ENCODE data around the gene ARHGAP26.
"Not testable (repeated sequence)": the region's sequence is repeated elsewhere in the genome, so short reads cannot be mapped to it uniquely, and the experiment has no call there.

Gene ARHGAP26

DNA sequence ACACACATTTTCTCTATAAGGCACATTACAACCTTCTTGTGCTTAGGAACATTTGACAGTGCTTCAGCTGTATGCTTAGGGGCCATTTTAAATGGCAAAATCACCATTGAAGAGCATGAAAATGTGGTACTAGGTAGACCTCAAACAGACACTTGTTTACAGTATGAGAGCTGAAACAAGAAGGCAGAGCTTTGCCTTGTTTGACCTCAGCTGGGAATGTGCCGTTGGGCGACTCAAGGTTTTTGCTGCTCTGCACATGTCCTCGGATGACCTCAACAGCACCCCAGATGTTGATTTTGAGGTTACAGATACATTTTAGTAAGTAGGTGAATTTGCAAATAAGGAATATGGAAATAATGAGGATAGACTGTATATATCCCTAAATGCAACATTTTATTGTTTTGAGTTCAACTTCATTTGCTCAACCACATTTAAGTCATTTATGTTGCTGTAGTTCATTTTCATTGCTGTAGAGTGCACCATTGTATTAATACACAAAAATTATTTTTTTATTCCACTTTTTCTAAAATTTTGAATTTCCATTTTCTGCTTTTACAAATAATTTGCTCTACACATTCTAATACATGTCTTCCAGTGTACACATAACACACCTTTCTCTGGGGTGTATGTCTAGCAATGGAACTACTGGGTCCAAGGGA, 426.6 kb downstream of the ARHGAP26 start:
- DNase-seq (ENCODE audit: low spot score): no peak
- FAIRE-seq: no peak

GRCh38 chr5:143197260-143197656, 427.1 kb downstream of the ARHGAP26 start:
- no peak for FAIRE-seq

GRCh38 chr5:143198332-143198731, 428.2 kb downstream of the ARHGAP26 start:
- FAIRE-seq: no peak

More at GRCh38 chr5:143197260-143197656, 427.1 kb downstream of the ARHGAP26 start:
- no peak for DNase-seq (ENCODE audit: low spot score)

DNA sequence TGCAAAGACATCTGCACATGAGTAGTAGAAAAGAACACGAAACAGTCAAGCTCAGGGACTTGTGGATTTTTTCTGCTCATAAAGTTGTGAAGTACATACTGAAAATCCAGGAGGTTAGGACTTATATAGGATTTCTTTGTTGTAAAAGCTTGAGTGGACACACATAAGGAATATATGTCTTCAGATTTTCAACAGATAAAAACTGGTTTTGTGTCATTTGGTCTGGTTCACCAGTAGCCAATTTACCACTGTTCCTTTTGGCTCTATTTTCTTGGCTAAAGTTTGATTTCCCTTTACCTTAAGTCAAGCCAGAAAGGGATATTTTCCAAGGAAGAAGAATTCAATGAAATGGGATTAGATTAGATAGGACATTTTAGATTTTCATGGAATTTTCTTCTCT, 429.0 kb downstream of the ARHGAP26 start:
- DNase-seq (ENCODE audit: low spot score): no peak
- FAIRE-seq: no peak

More at GRCh38 chr5:143198332-143198731, 428.2 kb downstream of the ARHGAP26 start:
- DNase-seq (ENCODE audit: low spot score): no peak

GRCh38 chr5:143199843-143200242, 429.7 kb downstream of the ARHGAP26 start:
- no peak for DNase-seq (ENCODE audit: low spot score)
- no peak for FAIRE-seq

DNA sequence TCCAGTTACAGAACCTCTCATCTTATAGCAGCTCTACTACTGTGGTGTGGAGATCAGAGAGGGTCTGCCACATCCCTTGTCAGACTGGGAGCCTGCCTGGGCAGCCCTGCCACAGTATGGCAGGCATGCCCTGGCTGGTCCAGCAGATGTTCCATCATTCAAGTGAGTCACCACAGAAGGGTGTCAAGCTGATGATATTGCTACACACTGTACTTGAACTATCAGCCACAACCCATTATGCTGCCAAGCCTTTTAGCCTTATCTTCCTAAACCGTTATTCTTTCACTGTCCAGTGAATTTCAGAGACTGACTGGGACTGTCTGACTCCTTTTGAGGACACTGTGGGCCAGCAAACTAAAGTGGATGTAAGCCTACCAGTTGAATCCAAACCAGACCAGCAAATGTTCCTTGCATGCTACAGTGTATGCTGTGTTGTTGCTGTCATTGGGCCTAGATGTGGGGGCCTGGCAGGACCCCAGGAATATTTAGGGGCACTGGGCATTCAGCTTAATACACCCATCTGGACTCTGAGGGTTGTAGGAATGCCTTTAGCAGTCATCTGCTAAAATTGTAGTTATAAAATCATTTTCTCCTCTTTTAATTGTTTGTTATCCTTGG, 430.7 kb downstream of the ARHGAP26 start:
- peak; percentile 86 for DNase-seq (ENCODE audit: low spot score)
- FAIRE-seq: peak; percentile 93

- DNase-seq (ENCODE audit: low spot score) (no peak), FAIRE-seq (no peak)
Measured at GRCh38 chr5:143201589-143201988, 431.4 kb downstream of the ARHGAP26 start.

DNA sequence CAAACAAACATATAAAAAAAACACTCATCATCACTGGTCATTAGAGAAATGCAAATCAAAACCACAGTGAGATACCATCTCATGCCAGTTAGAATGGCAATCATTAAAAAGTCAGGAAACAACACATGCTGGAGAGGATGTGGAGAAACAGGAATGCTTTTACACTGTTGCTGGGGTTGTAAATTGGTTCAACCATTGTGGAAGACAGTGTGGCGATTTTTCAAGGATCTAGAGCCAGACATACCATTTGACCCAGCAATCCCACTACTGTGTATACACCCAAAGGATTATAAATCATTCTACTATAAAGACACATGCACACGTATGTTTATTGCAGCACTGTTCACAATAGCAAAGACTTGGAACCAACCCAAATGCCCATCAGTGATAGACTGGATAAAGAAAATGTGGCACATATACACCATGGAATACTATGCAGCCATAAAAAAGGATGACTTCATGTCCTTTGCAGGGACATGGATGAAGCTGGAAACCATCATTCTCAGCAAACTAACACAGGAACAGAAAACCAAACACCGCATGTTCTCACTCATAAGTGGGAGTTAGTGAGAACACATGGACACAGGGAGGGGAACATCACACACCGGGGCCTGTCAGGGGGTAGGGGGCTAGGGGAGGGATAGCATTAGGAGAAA, 433.3 kb downstream of the ARHGAP26 start:
- FAIRE-seq: not testable (repeated sequence)

DNA sequence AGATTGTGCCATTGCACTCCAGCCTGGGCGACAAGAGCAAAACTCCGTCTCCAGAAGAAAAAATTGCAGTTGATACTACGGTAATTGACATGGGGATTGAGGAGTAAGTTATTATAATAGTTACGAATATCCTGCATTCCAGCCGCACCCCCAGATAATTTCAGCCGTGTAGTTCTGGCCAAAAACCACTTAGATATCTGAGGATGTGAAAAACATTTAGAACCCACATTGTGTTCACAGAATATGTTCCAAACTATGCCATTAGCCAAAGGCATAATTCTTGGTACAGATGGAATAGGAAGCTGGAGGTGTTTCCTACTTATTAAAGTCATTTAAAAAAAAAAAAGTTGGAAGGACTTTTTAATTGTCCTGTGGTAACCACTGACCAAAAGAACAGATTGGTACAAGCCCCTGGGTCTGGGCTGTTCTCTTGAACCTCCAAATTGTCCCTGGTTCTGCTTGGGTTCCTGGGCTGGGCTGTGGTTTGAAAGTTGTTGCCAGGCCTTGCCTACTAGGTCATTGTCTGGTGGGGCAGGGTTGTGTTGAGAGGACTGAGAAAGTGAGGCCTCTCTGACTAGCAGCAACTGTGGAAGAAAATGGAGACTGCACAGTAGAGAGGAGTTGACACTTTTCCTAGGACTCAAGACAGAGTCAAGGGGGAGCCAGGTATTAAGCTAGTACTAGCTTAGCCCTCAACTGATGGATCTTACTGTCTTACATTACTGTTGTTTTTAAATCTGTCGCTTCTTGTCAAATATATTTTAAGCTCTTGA, 434.5 kb downstream of the ARHGAP26 start:
- DNase-seq (ENCODE audit: low spot score) (no peak), FAIRE-seq (no peak)

More for the DNA sequence above, 433.3 kb downstream of the ARHGAP26 start:
- not testable (repeated sequence) for DNase-seq (ENCODE audit: low spot score)

GRCh38 chr5:143205386-143205785, 435.2 kb downstream of the ARHGAP26 start:
- FAIRE-seq: peak; percentile 65
- DNase-seq (ENCODE audit: low spot score): peak; percentile 84

DNA sequence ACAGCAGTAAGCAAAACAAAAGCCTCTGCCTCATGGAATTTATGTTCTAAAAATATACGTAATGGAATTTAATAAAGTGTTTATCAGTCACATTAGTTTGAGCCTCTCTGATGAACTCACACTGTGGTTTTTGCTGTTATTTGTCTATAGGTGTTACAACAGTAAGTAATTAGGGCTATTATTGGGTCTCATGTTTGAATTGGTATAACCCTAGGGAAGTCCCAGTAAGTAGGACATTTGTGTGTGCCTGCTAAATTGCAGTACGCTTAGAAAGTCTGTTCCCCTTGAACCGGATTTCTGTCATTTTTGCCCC, 435.7 kb downstream of the ARHGAP26 start:
- DNase-seq (ENCODE audit: low spot score): no peak
- FAIRE-seq: no peak

GRCh38 chr5:143206196-143207053, 436.2 kb downstream of the ARHGAP26 start:
- DNase-seq (ENCODE audit: low spot score) (no peak), FAIRE-seq (no peak)

DNA sequence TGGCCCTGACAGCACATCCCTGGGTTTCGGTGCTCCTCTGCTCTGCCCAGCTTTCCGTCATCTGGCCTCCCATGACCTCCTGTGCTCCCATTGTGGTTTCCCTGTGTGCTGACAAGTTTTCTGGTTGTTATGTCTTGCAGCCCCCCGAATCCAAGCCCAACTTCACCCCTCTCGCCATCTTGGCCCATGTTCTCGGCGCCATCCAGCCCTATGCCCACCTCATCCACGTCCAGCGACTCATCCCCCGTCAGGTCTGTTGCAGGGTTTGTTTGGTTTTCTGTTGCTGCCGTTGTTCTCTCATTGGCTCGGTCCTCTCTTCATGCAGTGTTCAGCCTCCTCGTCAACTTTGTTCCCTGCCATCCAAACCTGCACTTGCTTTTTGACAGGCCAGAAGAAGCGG, 436.9 kb downstream of the ARHGAP26 start:
- DNase-seq (ENCODE audit: low spot score): no peak
- FAIRE-seq: no peak

DNA sequence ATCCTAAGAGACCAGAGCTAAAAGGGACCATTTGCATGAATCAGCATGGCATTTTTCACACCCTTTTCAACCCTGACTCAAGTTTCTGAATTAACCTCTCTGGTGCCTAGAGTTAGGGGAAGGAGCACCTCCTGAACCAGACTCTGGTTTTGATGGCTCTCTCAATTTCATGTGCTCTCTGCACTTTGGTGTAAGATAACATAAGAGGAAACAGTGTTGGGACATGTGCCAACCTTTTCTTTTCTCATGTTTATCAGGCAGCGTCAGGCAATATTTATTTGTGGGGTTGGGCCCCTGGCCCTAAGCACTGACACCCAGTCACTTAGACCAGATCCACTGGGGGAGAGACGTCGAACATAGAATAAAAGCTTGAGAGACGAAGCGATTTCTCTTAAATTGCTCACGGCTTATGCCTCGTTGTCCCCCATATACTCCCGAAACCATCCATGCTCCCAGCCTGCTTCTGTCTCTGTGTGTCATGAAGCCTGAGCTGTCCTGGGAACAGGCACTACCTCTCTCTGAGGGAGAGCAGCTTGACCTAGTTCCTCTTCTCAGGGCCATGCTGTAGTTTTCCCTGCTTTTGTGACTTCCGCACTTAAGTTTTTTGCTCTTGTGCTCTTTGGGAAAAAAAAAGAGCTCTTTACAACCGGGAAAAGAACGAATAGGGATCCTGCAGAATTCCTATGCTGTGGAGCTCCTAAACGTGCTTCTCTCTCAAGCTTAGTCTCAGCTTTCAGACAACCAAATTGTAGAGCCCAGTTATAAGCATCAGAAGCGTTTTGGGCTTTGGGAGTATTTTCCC, 437.6 kb downstream of the ARHGAP26 start:
- FAIRE-seq: no peak
- no peak for DNase-seq (ENCODE audit: low spot score)

GRCh38 chr5:143208365-143208641, 438.1 kb downstream of the ARHGAP26 start:
- DNase-seq (ENCODE audit: low spot score): no peak
- no peak for FAIRE-seq

GRCh38 chr5:143208781-143209510, 438.8 kb downstream of the ARHGAP26 start:
- DNase-seq (ENCODE audit: low spot score) (no peak), FAIRE-seq (no peak)

DNA sequence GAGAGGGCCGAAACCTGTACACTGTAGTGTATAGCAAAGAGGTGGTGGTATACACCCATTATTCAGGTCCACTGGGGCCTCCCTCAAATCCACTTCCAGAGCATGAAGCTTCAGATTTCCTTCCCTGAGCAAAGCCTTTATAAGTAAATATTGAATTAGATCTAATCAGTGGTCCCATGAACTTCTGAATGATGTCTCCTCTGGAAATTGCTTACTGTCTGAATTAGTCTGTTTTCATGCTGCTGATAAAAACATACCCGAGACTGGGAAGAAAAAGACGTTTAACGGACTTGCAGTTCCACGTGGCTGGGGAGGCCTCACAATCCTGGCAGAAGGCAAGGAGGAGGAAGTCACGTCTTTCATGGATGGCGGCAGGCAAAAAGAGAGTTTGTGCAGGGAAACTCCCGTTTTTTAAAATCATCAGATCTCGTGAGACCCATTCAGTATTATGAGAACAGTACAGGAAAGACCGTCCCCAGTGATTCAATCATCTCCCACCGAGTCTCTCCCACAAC, 439.8 kb downstream of the ARHGAP26 start:
- no peak for FAIRE-seq
- no peak for DNase-seq (ENCODE audit: low spot score)

DNA sequence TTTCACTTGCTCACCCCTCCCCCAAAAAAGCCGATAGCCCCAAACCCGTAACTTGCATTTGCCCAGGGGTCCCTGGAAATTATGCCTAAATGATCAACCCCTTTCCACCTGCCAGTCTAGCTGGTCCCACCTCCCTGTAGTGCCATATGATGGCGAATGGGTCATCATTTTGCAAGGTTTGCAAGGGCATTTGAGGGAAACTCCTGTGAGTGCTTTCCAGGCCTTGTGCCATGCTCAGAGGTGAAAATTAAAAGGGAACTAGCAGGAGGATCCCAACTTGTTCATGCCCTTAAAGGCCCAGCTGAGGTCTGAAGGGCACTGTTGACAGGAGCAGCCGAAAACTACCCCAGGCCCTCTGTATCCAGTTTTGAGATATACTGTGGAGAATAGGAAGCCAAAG, 440.4 kb downstream of the ARHGAP26 start:
- FAIRE-seq: no peak
- no peak for DNase-seq (ENCODE audit: low spot score)

GRCh38 chr5:143212261-143212660, 442.1 kb downstream of the ARHGAP26 start:
- FAIRE-seq: no peak

More at GRCh38 chr5:143212261-143212660, 442.1 kb downstream of the ARHGAP26 start:
- no peak for DNase-seq (ENCODE audit: low spot score)

Measured in RCC 7860 (cell line).